H9 (cell line): ENCODE measurements around the gene WAC. TPM values are rescaled to one million over a fixed set of nuclear protein-coding genes. Genes with fewer than 3 reads are reported as not detected.

Source experiments
- DNase-seq: peaks from one replicate; pipeline ENCODE4 v3.0.0-alpha.2; 2017
- H2AFZ ChIP-seq: one replicate; pipeline ENCODE4 v1.6.1; 2013; ENCODE audit warnings: mild to moderate bottlenecking, low read length, control low read depth, moderate library complexity
- H2AK5ac ChIP-seq: 2 replicates; pipeline ENCODE4 v1.6.1; 2013; ENCODE audit warnings: low read length, control low read depth, mixed read lengths; ENCODE audit not compliant: insufficient read length
- H2BK120ac ChIP-seq: one replicate; pipeline ENCODE4 v1.6.1; 2013; ENCODE audit warnings: low read depth, mild to moderate bottlenecking, low read length, control low read depth, inconsistent platforms; ENCODE audit not compliant: poor library complexity, severe bottlenecking
- H2BK12ac ChIP-seq: 2 replicates; pipeline ENCODE4 v1.6.1; 2013; ENCODE audit warnings: low read length, control low read depth, mixed read lengths, low read depth; ENCODE audit not compliant: insufficient read length
- H2BK15ac ChIP-seq: 2 replicates; pipeline ENCODE4 v1.6.1; 2013; ENCODE audit warnings: low read depth, low read length, control low read depth
- H2BK20ac ChIP-seq: one replicate; pipeline ENCODE4 v1.6.1; 2013; ENCODE audit warnings: low read depth, mild to moderate bottlenecking, low read length, control low read depth, inconsistent platforms; ENCODE audit not compliant: poor library complexity, severe bottlenecking
- H2BK5ac ChIP-seq: 2 replicates; pipeline ENCODE4 v1.6.1; 2013; ENCODE audit warnings: low read length, control low read depth, mixed read lengths; ENCODE audit not compliant: insufficient read length
- H3K14ac ChIP-seq: 2 replicates; pipeline ENCODE4 v1.6.1; 2013; ENCODE audit warnings: low read length, control low read depth; ENCODE audit not compliant: insufficient read depth
- H3K18ac ChIP-seq: 2 replicates; pipeline ENCODE4 v1.6.1; 2013; ENCODE audit warnings: low read depth, mild to moderate bottlenecking, mixed read lengths, low read length, control low read depth; ENCODE audit not compliant: insufficient read length
- H3K23ac ChIP-seq: 2 replicates; pipeline ENCODE4 v1.6.1; 2013; ENCODE audit warnings: low read length, control low read depth, mixed read lengths, low read depth; ENCODE audit not compliant: insufficient read length
- H3K23me2 ChIP-seq: 2 replicates; pipeline ENCODE4 v1.6.1; 2013; ENCODE audit warnings: low read depth, mild to moderate bottlenecking, mixed read lengths, low read length, control low read depth; ENCODE audit not compliant: insufficient read length, poor library complexity, severe bottlenecking
- H3K27ac ChIP-seq: 2 replicates; pipeline ENCODE4 v1.5.1; 2013; ENCODE audit warnings: low read length, control low read depth, mixed read lengths, low read depth; ENCODE audit not compliant: insufficient read length
- H3K27me3 ChIP-seq: 2 replicates; pipeline ENCODE4 v1.6.1; 2013; ENCODE audit warnings: low read length, control low read depth, inconsistent platforms; ENCODE audit not compliant: insufficient read depth
- H3K4ac ChIP-seq: 2 replicates; pipeline ENCODE4 v1.6.1; 2013; ENCODE audit warnings: low read depth, mild to moderate bottlenecking, control low read depth, inconsistent platforms, low read length, moderate library complexity
- H3K4me1 ChIP-seq: 2 replicates; pipeline ENCODE4 v1.6.1; 2013; ENCODE audit warnings: low read length, control low read depth, inconsistent platforms; ENCODE audit not compliant: insufficient read depth
- H3K4me2 ChIP-seq: 2 replicates; pipeline ENCODE4 v1.6.1; 2013; ENCODE audit warnings: low read length, control low read depth, mixed read lengths; ENCODE audit not compliant: insufficient read length, insufficient read depth
- H3K56ac ChIP-seq: 2 replicates; pipeline ENCODE4 v1.6.1; 2013; ENCODE audit warnings: low read depth, mild to moderate bottlenecking, mixed read lengths, low read length, control low read depth; ENCODE audit not compliant: insufficient read length
- H3K79me1 ChIP-seq: 2 replicates; pipeline ENCODE4 v1.6.1; 2013; ENCODE audit warnings: low read depth, mild to moderate bottlenecking, moderate library complexity, low read length, control low read depth, inconsistent platforms; ENCODE audit not compliant: insufficient read depth, poor library complexity, severe bottlenecking
- H3K79me2 ChIP-seq: 2 replicates; pipeline ENCODE4 v1.6.1; 2013; ENCODE audit warnings: low read length, control low read depth, inconsistent platforms; ENCODE audit not compliant: insufficient read depth
- H3K9ac ChIP-seq: 2 replicates; pipeline ENCODE4 v1.6.1; 2013; ENCODE audit warnings: low read length, control low read depth, mixed read lengths; ENCODE audit not compliant: insufficient read length; ENCODE audit errors: extremely low read depth
- H3K9me3 ChIP-seq: one replicate; pipeline ENCODE4 v1.6.1; 2013; ENCODE audit warnings: low read depth, low read length, inconsistent platforms; ENCODE audit not compliant: control insufficient read depth
- H3T11ph ChIP-seq: one replicate; pipeline ENCODE4 v1.6.1; 2013; ENCODE audit warnings: mild to moderate bottlenecking, low read length, control low read depth, inconsistent platforms
- H4K20me1 ChIP-seq: one replicate; pipeline ENCODE4 v1.6.1; 2013; ENCODE audit not compliant: control insufficient read depth, insufficient read length, insufficient read depth
- H4K5ac ChIP-seq: 2 replicates; pipeline ENCODE4 v1.6.1; 2013; ENCODE audit warnings: low read depth, mild to moderate bottlenecking, mixed read lengths, low read length, control low read depth; ENCODE audit not compliant: insufficient read length
- H4K8ac ChIP-seq: replicated peaks from 2 replicates; pipeline ENCODE4 v1.6.1; 2013; ENCODE audit warnings: low read length, control low read depth, mixed read lengths, low read depth; ENCODE audit not compliant: insufficient read length
- H4K91ac ChIP-seq: 2 replicates; pipeline ENCODE4 v1.6.1; 2013; ENCODE audit warnings: low read depth, mild to moderate bottlenecking, moderate library complexity, mixed read lengths, low read length, control low read depth; ENCODE audit not compliant: insufficient read length
- H3K27ac Mint-ChIP-seq, 3 experiments: 2 replicates in 2 of 3; 3 replicates in 1 of 3; pipeline ENCODE4 v1.8.0; 2020 to 2021; ENCODE audit warnings: mixed read lengths in 3 of 3, mild to moderate bottlenecking in 1 of 3, moderate library complexity in 1 of 3
- H3K27me3 Mint-ChIP-seq: 2 replicates; pipeline ENCODE4 v1.8.0; 2021; ENCODE audit warnings: low read depth, mild to moderate bottlenecking, moderate library complexity, mixed read lengths
- H3K36me3 Mint-ChIP-seq, 3 experiments: 2 replicates in 2 of 3; 3 replicates in 1 of 3; pipeline ENCODE4 v1.8.0; 2020 to 2021; ENCODE audit warnings: low read depth in 3 of 3, mixed read lengths in 3 of 3; ENCODE audit not compliant: insufficient read depth in 1 of 3
- H3K4me1 Mint-ChIP-seq, 2 experiments: 2 replicates each; pipeline ENCODE4 v1.8.0; 2020; ENCODE audit warnings: mixed read lengths in 2 of 2
- H3K4me3 Mint-ChIP-seq, 2 experiments: 2 replicates in 1 of 2; 3 replicates in 1 of 2; pipeline ENCODE4 v1.8.0; 2020 to 2021; ENCODE audit warnings: mild to moderate bottlenecking in 2 of 2, mixed read lengths in 2 of 2, moderate library complexity in 1 of 2
- H3K9me3 Mint-ChIP-seq, 2 experiments: 2 replicates in 1 of 2; 3 replicates in 1 of 2; pipeline ENCODE4 v1.8.0; 2020; ENCODE audit warnings: mild to moderate bottlenecking in 2 of 2, mixed read lengths in 2 of 2, moderate library complexity in 1 of 2
- WGBS: extraction: QIAGEN DNeasy Blood & Tissue Kit; methylation state at CpG from one replicate; pipeline ENCODE4 v1.1.7; 2013; ENCODE audit warnings: missing lambda C conversion rate, low lambda C conversion rate, mixed read lengths; ENCODE audit not compliant: insufficient read length; ENCODE audit errors: extremely low coverage; 5-methylcytosine and 5-hydroxymethylcytosine counted together
- total RNA-seq: library from RNA; stranded (reverse); gene quantifications from 2 replicates; pipeline ENCODE4 v1.2.1, GENCODE V29; 2021
- TF ChIP-seq, protein P1 (sequence below): fragments of 200-600 bp; sonication (generic); conservative IDR thresholded peaks from 3 replicates; pipeline ENCODE4 v1.8.0; 2021; ENCODE audit warnings: antibody characterized with exemption, mild to moderate bottlenecking

Gene WAC
- total RNA-seq, 1 experiment from 2014 or later = 130 TPM

DNA sequence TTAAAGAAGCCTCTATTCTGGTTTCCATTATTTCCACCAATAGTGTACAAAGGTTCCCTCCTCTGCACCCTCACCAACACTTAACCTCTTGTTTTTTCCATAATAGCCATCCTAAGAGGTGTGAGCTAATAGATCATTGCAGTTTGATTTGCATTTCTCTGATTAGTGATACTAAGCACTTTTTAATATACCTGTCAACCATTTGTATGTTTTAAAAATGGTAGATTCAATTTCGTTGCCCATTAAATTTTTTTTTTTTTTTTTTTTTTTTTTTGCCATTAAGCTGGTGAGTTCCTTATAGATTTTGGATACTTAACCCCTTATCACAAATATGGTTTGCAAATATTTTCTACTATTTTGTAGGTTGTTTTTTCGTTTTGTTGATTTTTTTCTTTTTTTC lies 23.2 kb downstream of the WAC start:
- H3K9me3 ChIP-seq = no peaks in the 10 kb centered on the region
- no peak overlapping the region for H3K23ac ChIP-seq
- no peak overlapping the region for H3K9ac ChIP-seq
- no peak overlapping the region for H3K4me2 ChIP-seq
- no peaks in the 10 kb centered on the region for H3K27me3 ChIP-seq
- no peak overlapping the region for H3T11ph ChIP-seq
- WGBS = no CpG with 5 or more reads among the region's 2 CpGs
- no peak overlapping the region for H2AK5ac ChIP-seq
- Mint-ChIP-seq H3K4me1 (peaks cover 45 to 51% of the 10 kb centered on the region in 2 experiments), H3K9me3 (no peaks in the 10 kb centered on the region), H3K27ac (no peak overlapping the region), H3K4me3 (no peak overlapping the region), H3K36me3 (peaks cover 25 to 57% (median 42%) of the 10 kb centered on the region in 3 experiments), H3K27me3 (no peaks in the 10 kb centered on the region)
- H3K79me2 ChIP-seq = peaks cover 62% of the 10 kb centered on the region; the same call in 1 of the 2 replicates
- H2BK12ac ChIP-seq = no peak overlapping the region
- H3K4ac ChIP-seq = no peak overlapping the region
- no peak overlapping the region for H3K27ac ChIP-seq
- H3K4me1 ChIP-seq = no peaks in the 10 kb centered on the region; the same call in 1 of the 2 replicates
- H3K56ac ChIP-seq = no peak overlapping the region
- H3K14ac ChIP-seq = no peak overlapping the region
- H2BK120ac ChIP-seq = no peak overlapping the region
- no peak overlapping the region for H4K91ac ChIP-seq
- H2BK15ac ChIP-seq = no peak overlapping the region
- H2AFZ ChIP-seq = no peak overlapping the region
- TF ChIP-seq, protein P1, sequence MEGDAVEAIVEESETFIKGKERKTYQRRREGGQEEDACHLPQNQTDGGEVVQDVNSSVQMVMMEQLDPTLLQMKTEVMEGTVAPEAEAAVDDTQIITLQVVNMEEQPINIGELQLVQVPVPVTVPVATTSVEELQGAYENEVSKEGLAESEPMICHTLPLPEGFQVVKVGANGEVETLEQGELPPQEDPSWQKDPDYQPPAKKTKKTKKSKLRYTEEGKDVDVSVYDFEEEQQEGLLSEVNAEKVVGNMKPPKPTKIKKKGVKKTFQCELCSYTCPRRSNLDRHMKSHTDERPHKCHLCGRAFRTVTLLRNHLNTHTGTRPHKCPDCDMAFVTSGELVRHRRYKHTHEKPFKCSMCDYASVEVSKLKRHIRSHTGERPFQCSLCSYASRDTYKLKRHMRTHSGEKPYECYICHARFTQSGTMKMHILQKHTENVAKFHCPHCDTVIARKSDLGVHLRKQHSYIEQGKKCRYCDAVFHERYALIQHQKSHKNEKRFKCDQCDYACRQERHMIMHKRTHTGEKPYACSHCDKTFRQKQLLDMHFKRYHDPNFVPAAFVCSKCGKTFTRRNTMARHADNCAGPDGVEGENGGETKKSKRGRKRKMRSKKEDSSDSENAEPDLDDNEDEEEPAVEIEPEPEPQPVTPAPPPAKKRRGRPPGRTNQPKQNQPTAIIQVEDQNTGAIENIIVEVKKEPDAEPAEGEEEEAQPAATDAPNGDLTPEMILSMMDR = no peak
- no peak overlapping the region for H3K18ac ChIP-seq
- no peak overlapping the region for H4K8ac ChIP-seq
- H2BK5ac ChIP-seq = no peak overlapping the region
- no peaks in the 10 kb centered on the region for H3K23me2 ChIP-seq
- peaks cover 7% of the 10 kb centered on the region for H3K79me1 ChIP-seq
- no peaks in the 10 kb centered on the region for H4K20me1 ChIP-seq
- no peak overlapping the region for H4K5ac ChIP-seq
- H2BK20ac ChIP-seq = no peak overlapping the region
- DNase-seq = no peak
